Fibroblast of lung (primary cell): ENCODE data around the gene OR2T1. TPM values are rescaled to one million over a fixed set of nuclear protein-coding genes. Genes with fewer than 3 reads are reported as not detected.

Experiments
- polyA plus RNA-seq, 2 donors: library from polyadenylated mRNA; depleted of rRNA in 1 of 2; stranded (reverse) in 1 of 2; unstranded in 1 of 2; fragments of >200 nt; gene quantifications; 2 replicates each; pipeline ENCODE4 v1.2.1, GENCODE V29; 2011 to 2012; ENCODE audit warnings: missing spikeins in 1 of 2
- total RNA-seq: library from RNA; depleted of rRNA; stranded (reverse); fragments of >200 nt; gene quantifications from 2 replicates; pipeline ENCODE4 v1.2.1, GENCODE V29; 2014

OR2T1 gene
- total and polyA plus RNA-seq, 2 donors (not counting 1 experiment from before 2014, with no cell fraction given), result not detected

Other genes starting within 250 kb of the OR2T1 start
- not detected in 2 replicates for gene OR2M2, start 228.2 kb upstream of the OR2T1 start, total RNA-seq
- gene OR2M2, start 228.2 kb upstream of the OR2T1 start, polyA plus RNA-seq, result not detected in 2 replicates
- under 0.01 TPM in 1 of 2 replicates, not detected in the other for gene OR2M3, start 205.8 kb upstream of the OR2T1 start, total RNA-seq
- gene OR2M3, start 205.8 kb upstream of the OR2T1 start, polyA plus RNA-seq, result 0.02 TPM in 1 of 2 replicates, not detected in the other
- under 0.01 TPM in 1 of 2 replicates, not detected in the other for gene OR2M4, start 171.6 kb upstream of the OR2T1 start, total RNA-seq
- gene OR2M4, start 171.6 kb upstream of the OR2T1 start, polyA plus RNA-seq, result 0.05 TPM in 1 of 2 replicates, not detected in the other
- gene OR2T33, start 125.1 kb upstream of the OR2T1 start, total RNA-seq, result not detected in 2 replicates
- not detected in 2 replicates for gene OR2T33, start 125.1 kb upstream of the OR2T1 start, polyA plus RNA-seq
- not detected in 2 replicates for gene OR2T12, start 99.6 kb upstream of the OR2T1 start, total RNA-seq
- not detected in 2 replicates for gene OR2T12, start 99.6 kb upstream of the OR2T1 start, polyA plus RNA-seq
- not detected in 2 replicates for gene OR2M7, start 78.5 kb upstream of the OR2T1 start, total RNA-seq
- not detected in 2 replicates for gene OR2M7, start 78.5 kb upstream of the OR2T1 start, polyA plus RNA-seq
- not detected in 2 replicates for gene OR14C36, start 54.3 kb upstream of the OR2T1 start, total RNA-seq
- gene OR14C36, start 54.3 kb upstream of the OR2T1 start, polyA plus RNA-seq, result not detected in 2 replicates
- gene OR2T4, start 41.4 kb upstream of the OR2T1 start, total RNA-seq, result not detected in 2 replicates
- not detected in 2 replicates for gene OR2T4, start 41.4 kb upstream of the OR2T1 start, polyA plus RNA-seq
- gene OR2T6, start 27.3 kb upstream of the OR2T1 start, total RNA-seq, result not detected in 2 replicates
- not detected in 2 replicates for gene OR2T6, start 27.3 kb upstream of the OR2T1 start, polyA plus RNA-seq
- gene OR2T2, start 42.6 kb downstream of the OR2T1 start, total RNA-seq, result not detected in 2 replicates
- gene OR2T2, start 42.6 kb downstream of the OR2T1 start, polyA plus RNA-seq, result not detected in 2 replicates
- not detected in 2 replicates for gene OR2T3, start 70.3 kb downstream of the OR2T1 start, total RNA-seq
- not detected in 2 replicates for gene OR2T3, start 70.3 kb downstream of the OR2T1 start, polyA plus RNA-seq
- not detected in 2 replicates for gene OR2T5, start 85.5 kb downstream of the OR2T1 start, total RNA-seq
- gene OR2T5, start 85.5 kb downstream of the OR2T1 start, polyA plus RNA-seq, result not detected in 2 replicates
- gene OR2G6, start 105.0 kb downstream of the OR2T1 start, total RNA-seq, result not detected in 2 replicates
- not detected in 2 replicates for gene OR2G6, start 105.0 kb downstream of the OR2T1 start, polyA plus RNA-seq
- gene OR2T29, start 159.7 kb downstream of the OR2T1 start, total RNA-seq, result not detected in 2 replicates
- gene OR2T29, start 159.7 kb downstream of the OR2T1 start, polyA plus RNA-seq, result not detected in 2 replicates
- not detected in 2 replicates for gene OR2T34, start 171.7 kb downstream of the OR2T1 start, total RNA-seq
- not detected in 2 replicates for gene OR2T34, start 171.7 kb downstream of the OR2T1 start, polyA plus RNA-seq
- gene OR2T10, start 194.7 kb downstream of the OR2T1 start, total RNA-seq, result not detected in 2 replicates
- gene OR2T10, start 194.7 kb downstream of the OR2T1 start, polyA plus RNA-seq, result not detected in 2 replicates
- gene OR2T11, start 232.0 kb downstream of the OR2T1 start, total RNA-seq, result not detected in 2 replicates
- not detected in 2 replicates for gene OR2T11, start 232.0 kb downstream of the OR2T1 start, polyA plus RNA-seq
- gene OR2T35, start 242.2 kb downstream of the OR2T1 start, total RNA-seq, result not detected in 2 replicates
- gene OR2T35, start 242.2 kb downstream of the OR2T1 start, polyA plus RNA-seq, result 0.03 TPM in 1 of 2 replicates, not detected in the other